Adrenal gland (tissue), 12 donors: Measurements from ENCODE around the gene OPA1. TPM values are rescaled to one million over a fixed set of nuclear protein-coding genes. Genes with fewer than 3 reads are reported as not detected.

Experiments used
- DNase-seq, 7 donors: peaks; one replicate each; pipeline ENCODE4 v3.0.0-alpha.2; 2019 to 2020
- H3K27ac ChIP-seq, 5 donors: fragments of 200-600 bp; sonication (generic) in 4 of 5; 1 replicate in 3 of 5; 2 replicates in 2 of 5; pipeline versions ENCODE4 v1.5.1 to v1.8.0; 2016 to 2020; ENCODE audit warnings: mild to moderate bottlenecking in 1 of 5
- H3K27me3 ChIP-seq: fragments of 200-600 bp; 2 replicates; pipeline ENCODE4 v1.8.0; 2021
- H3K36me3 ChIP-seq, 2 donors: fragments of 200-600 bp; replicated peaks in 1 of 2; 1 replicate in 1 of 2; 2 replicates in 1 of 2; pipeline versions ENCODE4 v1.5.1 to v1.8.0; 2018 to 2022
- H3K4me1 ChIP-seq, 2 donors: fragments of 200-600 bp; replicated peaks in 1 of 2; 1 replicate in 1 of 2; 2 replicates in 1 of 2; pipeline versions ENCODE4 v1.5.1 to v1.8.0; 2018 to 2021
- H3K4me3 ChIP-seq, 4 donors: fragments of 200-600 bp; sonication (generic) in 3 of 4; one replicate each; pipeline ENCODE4 v1.5.1; 2016 to 2018
- H3K9me3 ChIP-seq, 3 donors: fragments of 200-600 bp; sonication (generic) in 1 of 3; replicated peaks in 1 of 3; 1 replicate in 2 of 3; 2 replicates in 1 of 3; pipeline versions ENCODE4 v1.5.1 to v1.8.0; 2016 to 2021
- CTCF ChIP-seq, 6 experiments: fragments of 450-650 bp in 4 of 6; fragments of 200-600 bp in 2 of 6; sonication (generic) in 1 of 6; IDR thresholded peaks; 1 replicate in 5 of 6; 2 replicates in 1 of 6; pipeline versions ENCODE4 v1.5.1 to v1.8.0; 2016 to 2021; ENCODE audit warnings: antibody characterized with exemption in 6 of 6, mild to moderate bottlenecking in 2 of 6, moderate library complexity in 1 of 6
- POLR2A ChIP-seq, 2 donors: fragments of 450-650 bp; IDR thresholded peaks; one replicate each; pipeline ENCODE4 v1.6.1; 2017; ENCODE audit warnings: antibody characterized with exemption in 2 of 2, mild to moderate bottlenecking in 2 of 2, moderate library complexity in 1 of 2
- WGBS, 4 donors: extraction: QIAGEN DNeasy Blood & Tissue Kit in 2 of 4; methylation state at CpG; one replicate each; pipeline versions ENCODE4 v1.1.5 to v1.1.7; 2013 to 2017; 5-methylcytosine and 5-hydroxymethylcytosine counted together
- intact Hi-C, 2 donors: fragments of 100-400 bp; cut with DNase I; formaldehyde crosslinking; loops; one replicate each; pipeline versions ENCODE4 v1.14.1 to v1.15.0; 2022 to 2023
- polyA plus RNA-seq, 3 donors: library from polyadenylated mRNA; stranded (reverse); fragments of 200-250 nt in 2 of 3; fragments of 350-450 nt in 1 of 3; fragmentation: Illumina TruSeq in 1 of 3; extraction: RNeasy Lipid Tissue Mini Kit (QIAGEN cat#74804) in 1 of 3; gene quantifications; one replicate each; pipeline ENCODE4 v1.2.3, GENCODE V29; 2013 to 2014
- total RNA-seq, 9 donors: library from RNA; depleted of rRNA in 4 of 9; stranded (reverse); fragments of >200 nt in 4 of 9; fragments of 120-200 nt in 1 of 9; fragmentation: NEBNext Ultra II Directional in 1 of 9; extraction: Animal tissue kit (Norgen Biotek cat#: 25700) in 1 of 9; gene quantifications; one replicate each; pipeline versions ENCODE4 v1.1.0 to v1.2.4, GENCODE V29; 2013 to 2023
- donor health status: healthy with polysubstance abuse.
- donor health status: Bipolar disorder and iron deficiency.
- donor health status: DM: yes; HTN: yes; CAD: no.
- donor health status: DM: no; HTN: no; CAD: no.
- donor health status: DM: no; HTN: no; CAD: no.
- donor health status: DM: yes; HTN: yes; CAD: no.

OPA1 gene
- total and polyA plus RNA-seq, 12 donors: 13.0 to 194 (median 54.6) TPM

DNA sequence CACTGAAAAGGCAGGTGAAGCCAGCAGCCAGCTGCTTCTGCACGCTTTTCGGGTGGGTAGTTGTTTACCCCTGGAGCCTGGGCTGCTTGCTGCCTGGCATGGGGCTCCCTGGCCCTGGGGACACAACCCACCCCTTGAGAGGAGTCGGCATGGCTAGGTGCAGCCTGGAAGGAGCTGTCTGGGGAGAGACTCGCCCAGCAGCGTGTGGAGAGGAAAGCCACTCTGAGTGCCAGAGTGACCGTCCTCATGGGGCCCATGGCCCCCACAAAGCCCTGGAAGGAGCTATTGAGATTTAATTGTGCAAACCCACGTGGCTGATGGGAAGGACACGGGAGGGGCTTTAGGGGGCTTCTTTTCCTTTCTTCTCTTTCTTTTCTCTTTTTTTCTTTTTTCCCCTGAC, 137.5 kb downstream of the OPA1 start:
- H3K4me3 ChIP-seq: no peak overlapping the region
- no peak for DNase-seq
- H3K36me3 ChIP-seq: no peaks in the 10 kb centered on the region
- intact Hi-C loops: no loop called here
- WGBS, 4 donors: 81 to 87% (median 82%) methylated on average over 8 of the region's 8 CpGs
- peaks cover 0 to 4% of the 10 kb centered on the region in 2 donors for H3K4me1 ChIP-seq
- H3K27ac ChIP-seq: no peak overlapping the region
- no peaks in the 10 kb centered on the region for H3K27me3 ChIP-seq
- no peak for TF ChIP-seq CTCF (IDR thresholded peaks at IDR 0.05)
- no peak for TF ChIP-seq POLR2A (IDR thresholded peaks at IDR 0.05)
- no peaks in the 10 kb centered on the region for H3K9me3 ChIP-seq

DNA sequence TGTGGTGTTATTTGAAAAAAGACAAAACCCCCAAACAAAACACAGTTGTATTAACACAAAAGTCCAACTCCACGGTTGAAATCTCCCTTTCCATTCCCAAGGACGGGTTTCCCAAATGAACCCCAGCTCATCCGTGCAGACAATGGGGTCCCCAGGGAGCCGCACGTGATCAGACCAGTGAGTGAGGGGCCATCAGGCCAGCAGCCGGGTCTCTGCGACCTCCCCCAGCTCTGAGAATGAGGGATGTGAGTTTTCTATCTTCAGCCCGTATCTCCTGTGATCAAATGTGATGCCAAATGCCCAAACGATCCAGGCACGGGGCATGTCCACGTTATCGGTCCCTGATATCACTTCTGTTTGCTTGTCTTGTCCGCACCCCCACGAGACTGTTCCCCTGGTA, 138.0 kb downstream of the OPA1 start:
- no peak overlapping the region for H3K27ac ChIP-seq
- intact Hi-C loops: no loop called here
- H3K36me3 ChIP-seq: no peaks in the 10 kb centered on the region
- no peak for DNase-seq
- TF ChIP-seq CTCF (IDR thresholded peaks at IDR 0.05): no peak
- no peak for TF ChIP-seq POLR2A (IDR thresholded peaks at IDR 0.05)
- peaks cover 0 to 4% of the 10 kb centered on the region in 2 donors for H3K4me1 ChIP-seq
- no peaks in the 10 kb centered on the region for H3K9me3 ChIP-seq
- 75 to 84% (median 82%) methylated on average over 13 to 14 of the region's 14 CpGs for WGBS, 4 donors
- H3K4me3 ChIP-seq: no peak overlapping the region
- H3K27me3 ChIP-seq: no peaks in the 10 kb centered on the region

DNA sequence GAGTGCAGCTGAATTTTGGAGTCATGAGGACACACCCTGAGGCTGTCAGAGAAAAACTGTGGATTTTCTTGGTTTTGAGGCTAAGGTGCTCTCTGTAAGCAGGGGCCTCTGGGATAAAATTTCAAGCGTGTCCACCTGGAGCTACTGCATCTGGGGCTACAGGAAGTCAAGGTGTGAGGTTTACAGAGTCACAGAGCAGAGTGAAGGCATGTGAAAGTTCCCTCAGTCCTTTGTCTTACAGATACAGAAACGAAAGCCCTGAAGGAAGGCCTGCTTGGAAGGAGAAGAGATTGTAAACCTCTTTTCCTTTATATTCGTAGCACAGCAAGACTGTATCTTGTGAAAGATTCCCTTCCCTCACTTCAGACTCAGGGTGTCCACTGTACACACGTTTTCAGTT, 138.6 kb downstream of the OPA1 start:
- Histone ChIP-seq H3K27ac (no peak overlapping the region), H3K27me3 (no peaks in the 10 kb centered on the region), H3K4me1 (peaks cover 0 to 4% of the 10 kb centered on the region in 2 donors), H3K9me3 (no peaks in the 10 kb centered on the region), H3K4me3 (no peak overlapping the region), H3K36me3 (no peaks in the 10 kb centered on the region)
- 74 to 91% (median 85%) methylated on average over 4 of the region's 4 CpGs for WGBS, 4 donors
- DNase-seq: no peak
- no peak for TF ChIP-seq POLR2A (IDR thresholded peaks at IDR 0.05)
- no peak for TF ChIP-seq CTCF (IDR thresholded peaks at IDR 0.05)
- intact Hi-C loops: no loop called here

GRCh38 chr3:193732391-193732790, 139.4 kb downstream of the OPA1 start:
- TF ChIP-seq POLR2A (IDR thresholded peaks at IDR 0.05) (peak in 1 of 2 donors; percentile 31), CTCF (IDR thresholded peaks at IDR 0.05) (no peak)
- 41 to 54% (median 47%) methylated on average over 5 to 9 of the region's 9 CpGs for WGBS, 4 donors
- peak; percentile 73 to 89 (median 84) for DNase-seq
- Histone ChIP-seq H3K27ac (peak overlapping the region in 3 of 5 donors; percentile 47 to 81 (median 61)), H3K27me3 (no peaks in the 10 kb centered on the region), H3K4me1 (peaks cover 0 to 4% of the 10 kb centered on the region in 2 donors), H3K9me3 (no peaks in the 10 kb centered on the region), H3K4me3 (no peak overlapping the region), H3K36me3 (no peaks in the 10 kb centered on the region)
- intact Hi-C loops: no loop called here
